GM19452 (cell line): ENCODE measurements around the gene EGFL7.
"Not testable (repeated sequence)": the region's sequence is repeated elsewhere in the genome, so short reads cannot be mapped to it uniquely, and the experiment has no call there.

Experiments
- ATAC-seq: cut with Tn5 transposase; IDR thresholded peaks from one replicate; pipeline ENCODE4 v1.9.1; 2021; ENCODE audit not compliant: unreplicated experiment

The EGFL7 gene

DNA sequence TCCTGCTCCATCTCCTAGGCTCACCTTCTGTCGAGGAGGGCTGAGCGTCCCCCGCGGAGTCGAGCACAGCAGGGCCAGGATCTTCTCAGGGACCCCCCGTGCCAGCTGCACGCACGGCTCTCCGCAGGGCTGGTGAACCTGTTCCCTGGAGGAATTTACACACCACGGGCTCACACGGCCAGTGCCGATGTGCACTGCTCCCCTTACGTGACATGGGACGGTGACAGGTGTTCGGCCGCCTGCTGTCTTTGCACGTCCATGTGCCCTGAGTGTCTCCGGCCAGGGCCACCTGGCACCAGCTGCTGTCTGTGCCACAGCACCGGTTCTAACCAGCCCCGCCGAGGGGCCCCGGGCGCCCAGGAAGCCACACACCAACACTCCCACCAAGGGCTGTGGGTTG, 33.2 kb downstream of the EGFL7 start:
- no peak for ATAC-seq

GRCh38 chr9:136696502-136696901, 33.8 kb downstream of the EGFL7 start:
- ATAC-seq: no peak

DNA sequence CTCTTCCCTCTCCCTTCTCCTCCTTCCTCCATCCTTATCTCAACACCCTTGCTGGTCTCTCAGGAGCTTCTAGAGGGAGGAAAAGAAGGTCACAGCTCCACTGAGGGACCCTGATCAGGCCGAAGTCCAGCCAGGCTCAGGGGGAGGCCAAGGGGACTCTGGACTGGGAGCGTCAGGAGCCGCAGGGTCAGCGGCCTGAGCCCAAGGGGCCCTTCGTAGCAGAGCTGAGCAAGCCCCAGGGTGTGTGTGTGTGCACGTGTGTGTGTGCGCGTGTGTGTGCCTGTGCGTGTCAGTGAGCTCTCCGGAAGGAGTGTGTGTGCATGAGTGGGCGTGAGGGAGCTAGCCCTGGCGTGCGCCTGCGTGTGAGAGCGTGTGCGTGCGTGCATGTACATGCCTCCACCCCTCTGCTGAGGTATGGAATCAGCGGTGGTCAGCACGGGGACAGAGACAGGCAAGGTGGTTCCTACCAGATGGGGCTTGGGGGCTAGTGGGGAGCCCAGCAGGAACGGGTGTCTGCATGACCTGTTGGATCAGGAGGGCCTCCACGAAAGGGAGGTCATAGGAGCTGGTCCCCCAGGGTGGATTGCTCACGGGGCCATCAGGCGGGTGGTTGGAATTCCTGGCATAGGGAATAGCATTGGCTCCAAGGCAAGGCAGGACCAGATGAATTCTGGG, 34.6 kb downstream of the EGFL7 start:
- no peak for ATAC-seq

DNA sequence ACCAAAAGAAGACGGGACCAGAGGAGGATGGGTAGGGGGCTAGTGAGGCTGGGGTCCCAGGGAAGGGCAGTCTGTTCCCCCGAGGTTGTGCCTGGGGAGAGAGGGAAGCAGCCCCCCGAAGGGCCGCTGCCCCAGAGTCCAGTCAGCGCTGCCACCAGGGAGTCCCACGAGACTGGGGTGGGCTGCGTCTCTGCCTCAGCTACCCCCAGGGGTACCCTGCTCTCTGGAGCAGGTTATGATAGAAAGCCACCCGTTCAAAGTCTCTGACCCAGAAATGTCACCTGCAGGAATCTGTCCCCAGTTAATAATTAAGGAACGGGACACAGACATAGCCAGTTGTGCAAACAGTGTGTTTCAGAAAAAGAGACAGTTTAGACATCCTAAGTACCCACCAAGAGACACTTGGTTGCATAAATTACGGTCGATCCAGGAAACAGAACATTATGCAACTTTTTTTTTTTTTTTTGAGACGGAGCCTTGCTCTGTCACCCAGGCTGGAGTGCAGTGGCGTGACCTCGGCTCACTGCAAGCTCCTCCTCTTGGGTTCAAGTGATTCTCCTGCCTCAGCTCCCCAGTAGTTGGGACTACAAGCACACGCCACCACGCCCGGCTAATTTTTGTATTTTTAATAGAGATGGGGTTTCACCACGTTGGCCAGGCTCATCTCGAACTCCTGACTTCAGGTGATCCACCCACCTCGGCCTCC, 35.3 kb downstream of the EGFL7 start:
- no peak for ATAC-seq

DNA sequence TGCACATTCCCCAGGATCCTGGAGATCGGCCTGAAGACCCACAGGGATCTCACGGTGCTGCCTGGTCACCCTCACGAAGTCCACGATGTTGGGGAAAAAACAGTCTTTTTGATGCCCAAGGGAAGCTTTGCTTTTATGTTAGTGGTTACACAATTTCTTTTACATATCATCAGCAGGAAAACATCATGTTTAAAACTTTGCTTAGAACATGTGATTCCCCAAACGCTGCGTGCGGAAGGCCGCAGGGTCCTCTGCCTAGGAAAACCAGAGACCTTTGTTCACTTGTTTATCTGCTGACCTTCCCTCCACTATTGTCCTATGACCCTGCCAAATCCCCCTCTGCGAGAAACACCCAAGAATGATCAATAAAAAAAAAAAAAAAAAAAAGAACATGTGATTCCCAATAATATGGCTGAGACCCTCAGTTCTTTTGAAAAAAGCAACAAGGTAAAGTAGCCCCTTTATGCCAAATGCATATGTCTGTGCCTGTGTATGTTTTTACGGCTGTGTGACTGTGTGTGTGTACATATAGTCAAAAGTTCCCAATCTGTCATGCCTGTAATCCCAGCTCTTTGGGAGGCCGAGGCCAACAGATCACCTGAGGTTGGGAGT, 36.0 kb downstream of the EGFL7 start:
- no peak for ATAC-seq

- ATAC-seq: no peak
Observed at GRCh38 chr9:136700304-136700703, 37.6 kb downstream of the EGFL7 start.

- no peak for ATAC-seq
Observed at GRCh38 chr9:136700959-136701667, 38.4 kb downstream of the EGFL7 start.

GRCh38 chr9:136701668-136702053, 38.9 kb downstream of the EGFL7 start:
- no peak for ATAC-seq

DNA sequence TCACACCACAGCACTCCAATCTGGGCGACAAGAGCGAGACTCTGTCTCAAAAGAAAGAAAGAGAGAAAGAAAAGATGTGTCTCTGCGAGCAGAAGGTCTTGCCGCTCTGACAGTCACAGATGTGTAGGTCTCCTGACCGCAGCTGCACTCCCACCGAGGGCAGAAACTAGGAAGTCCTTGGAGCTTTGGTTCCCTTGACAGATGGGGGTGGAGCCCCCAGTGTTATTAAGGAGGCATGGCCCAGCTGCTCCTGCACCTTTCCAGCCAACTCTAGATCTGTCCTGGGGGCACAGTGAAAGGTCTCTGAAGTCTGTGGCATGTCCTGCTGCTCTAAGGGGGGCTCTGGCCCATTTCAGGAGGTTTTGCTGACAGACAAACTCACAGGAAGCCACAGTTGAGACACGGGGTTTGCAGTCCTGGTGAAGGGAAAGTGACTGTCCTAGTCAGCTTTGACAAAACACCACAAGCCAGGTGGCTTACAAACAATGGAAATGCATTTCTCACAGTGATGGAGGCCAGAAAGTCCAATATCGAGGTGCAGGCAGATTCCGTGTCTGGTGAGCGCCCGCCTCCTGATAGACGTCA, 40.7 kb downstream of the EGFL7 start:
- no peak for ATAC-seq

GRCh38 chr9:136704741-136705140, 42.0 kb downstream of the EGFL7 start:
- ATAC-seq: not testable (repeated sequence)

DNA sequence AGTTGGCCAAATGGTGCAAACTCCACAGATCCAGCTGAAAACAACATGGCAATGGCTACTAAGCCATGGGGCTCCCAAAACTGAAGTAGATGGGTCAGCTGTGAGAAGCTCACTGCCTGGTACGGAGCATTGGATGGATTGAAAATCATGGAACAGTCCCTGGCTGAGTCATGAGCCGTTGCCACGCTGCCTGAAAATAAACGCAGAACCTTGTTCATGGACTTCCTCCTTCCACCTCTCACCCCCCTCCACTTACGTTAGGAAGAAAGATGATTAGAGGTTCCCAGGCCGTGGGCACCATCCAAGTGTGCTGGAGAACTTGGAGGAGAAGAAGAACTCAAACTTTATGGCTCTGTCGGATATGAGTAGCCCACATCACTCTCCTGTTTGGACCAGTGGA, 42.8 kb downstream of the EGFL7 start:
- no peak for ATAC-seq

- ATAC-seq: no peak
Observed at GRCh38 chr9:136707011-136707410, 44.3 kb downstream of the EGFL7 start.

GRCh38 chr9:136707849-136708517, 45.3 kb downstream of the EGFL7 start:
- no peak for ATAC-seq

DNA sequence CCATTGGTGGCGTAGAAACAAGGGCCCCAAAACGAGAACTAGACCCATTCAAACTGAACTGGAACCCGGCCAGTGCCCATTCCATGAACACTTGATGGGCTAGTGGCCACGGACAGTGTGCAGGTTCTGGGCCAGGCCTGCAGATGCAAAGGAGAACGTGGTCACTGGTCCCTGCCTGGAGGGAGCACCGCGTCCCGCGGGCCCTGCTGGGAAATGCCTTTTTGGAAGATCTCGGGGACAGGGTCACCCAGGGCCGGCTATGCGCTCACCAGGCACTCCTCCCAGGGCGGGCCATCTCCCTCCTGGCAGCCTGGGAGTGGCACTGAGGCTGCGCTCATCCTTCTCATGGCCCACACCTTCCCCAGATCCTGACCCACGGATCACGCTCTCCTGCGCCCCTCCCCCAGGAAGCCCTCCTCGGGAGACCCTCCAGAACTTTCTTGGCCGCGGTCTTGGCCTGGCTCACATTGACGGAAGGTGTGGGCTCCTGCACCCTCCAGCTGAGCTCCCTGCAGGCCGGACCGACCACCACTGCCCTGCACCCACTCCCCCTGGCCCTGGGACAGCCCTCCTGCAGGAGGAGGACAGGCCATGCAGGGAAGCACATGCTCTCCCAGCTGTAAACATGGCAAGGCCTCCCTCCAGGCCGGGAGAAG, 46.9 kb downstream of the EGFL7 start:
- no peak for ATAC-seq

DNA sequence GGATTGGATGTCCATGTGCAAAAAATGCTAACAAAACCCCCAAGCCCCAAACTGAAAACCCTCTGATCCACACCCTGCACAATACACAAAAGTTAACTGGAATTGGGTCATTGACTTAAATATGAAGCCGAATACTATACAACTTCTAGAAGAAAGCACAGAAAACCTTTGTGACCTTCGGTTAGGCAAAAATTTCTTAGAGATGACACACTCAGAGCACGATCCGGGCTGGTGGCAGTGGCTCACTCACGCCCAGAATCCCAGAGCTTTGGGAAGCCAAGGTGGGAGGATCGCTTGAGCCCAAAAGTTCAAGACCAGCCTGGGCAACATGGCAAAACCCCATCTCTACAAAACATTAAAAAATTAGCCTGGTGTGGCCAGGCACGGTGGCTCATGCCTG, 47.8 kb downstream of the EGFL7 start:
- no peak for ATAC-seq

DNA sequence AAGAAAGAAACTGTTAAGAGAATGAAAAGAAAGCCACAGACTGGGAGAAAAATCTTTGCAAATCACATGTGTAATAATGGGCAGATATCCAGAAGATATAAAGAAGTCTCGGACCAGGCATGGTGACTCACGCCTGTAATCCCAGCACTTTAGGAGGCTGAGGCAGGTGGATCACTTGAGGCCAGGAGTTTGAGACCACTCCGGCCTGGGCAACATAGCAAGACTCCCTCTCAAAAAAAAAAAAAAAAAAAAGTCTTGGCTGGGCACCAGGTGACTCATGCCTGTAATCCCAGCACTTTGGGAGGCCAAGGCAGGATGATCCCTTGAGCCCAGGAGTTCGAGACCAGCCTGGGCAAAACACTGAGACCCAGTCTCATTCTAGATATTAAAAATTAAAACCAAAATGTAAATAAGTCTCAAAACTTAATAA, 48.5 kb downstream of the EGFL7 start:
- ATAC-seq: not testable (repeated sequence)

- ATAC-seq: no peak
Observed at GRCh38 chr9:136711751-136712689, 49.3 kb downstream of the EGFL7 start, which contains the start of gene DIPK1B. Gene DIPK1B (plus strand): TSS chr9:136712572. CDS start chr9:136712666, 94 bp downstream.

GRCh38 chr9:136712690-136713544, 50.2 kb downstream of the EGFL7 start:
- no peak for ATAC-seq
